ENCODE results near the gene RAPGEFL1. TPM values are rescaled to one million over a fixed set of nuclear protein-coding genes. Genes with fewer than 3 reads are reported as not detected.
"Not testable (repeated sequence)": the region's sequence is repeated elsewhere in the genome, so short reads cannot be mapped to it uniquely, and the experiment has no call there.

RAPGEFL1 gene
- total and polyA plus RNA-seq, 2 of the 8 experiments (the other 6 are each of a cell fraction or from before 2014, with no cell fraction given), result 20.0 to 20.2 TPM

DNA sequence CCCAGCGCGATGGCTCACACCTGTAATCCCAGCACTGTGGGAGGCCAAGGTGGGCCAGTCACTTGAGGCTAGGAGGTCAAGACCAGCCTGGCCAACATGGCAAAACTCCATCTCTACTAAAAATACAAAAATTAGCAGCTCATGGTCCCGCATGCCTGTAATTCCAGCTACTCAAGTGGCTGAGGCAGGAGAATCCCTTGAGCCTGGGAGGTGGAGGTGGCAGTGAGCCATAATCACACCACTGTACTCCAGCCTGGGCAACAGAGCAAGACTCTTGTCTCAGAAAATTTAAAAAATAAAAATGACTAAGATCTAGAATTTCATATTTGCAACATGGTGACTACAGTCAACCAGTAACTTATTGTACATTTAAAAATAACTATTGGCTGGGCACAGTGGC, 34.1 kb upstream of the RAPGEFL1 start:
- not testable (repeated sequence) for H4K20me1 ChIP-seq (replicated peaks in 1 of 2; ENCODE audit: control insufficient read depth in 1 of 2, insufficient read depth in 2 of 2, low read length in 2 of 2); H3K79me1 ChIP-seq (ENCODE audit: low read depth, low read length); H2BK15ac ChIP-seq (ENCODE audit: low read length); H2AFZ ChIP-seq (ENCODE audit: low read length); H3K4me3 ChIP-seq (ENCODE audit: extremely low read depth in 1 of 4, insufficient read depth in 2 of 4, low read depth in 3 of 4, low read length in 4 of 4); H3K23ac ChIP-seq (ENCODE audit: insufficient read length); H3K18ac ChIP-seq (ENCODE audit: extremely low read depth, low read length); H2BK12ac ChIP-seq (ENCODE audit: low read depth, low read length); H4K5ac ChIP-seq (ENCODE audit: insufficient read length, low read depth, low read length); DNase-seq (ENCODE audit: low read depth in 1 of 2, low spot score in 2 of 2); H2BK5ac ChIP-seq (ENCODE audit: low read depth, low read length); H3K27ac ChIP-seq (ENCODE audit: low read depth, low read length); H3K14ac ChIP-seq (ENCODE audit: insufficient read length); H2AK5ac ChIP-seq (ENCODE audit: low read depth, low read length); H3K4me1 ChIP-seq (replicated peaks in 1 of 4; ENCODE audit: control insufficient read depth in 3 of 4, insufficient read depth in 4 of 4, low read length in 3 of 4); H3K23me2 ChIP-seq (ENCODE audit: low read depth, low read length); H4K91ac ChIP-seq (replicated peaks; ENCODE audit: insufficient read length, low read length); H3K9ac ChIP-seq (replicated peaks in 1 of 4; ENCODE audit: extremely low read depth in 1 of 4, low read depth in 3 of 4, low read length in 3 of 4); H4K8ac ChIP-seq (ENCODE audit: extremely low read depth, insufficient read depth, low read length); H3K4me2 ChIP-seq (ENCODE audit: insufficient read depth in 1 of 2, low read depth in 2 of 2, low read length in 2 of 2); H3K4ac ChIP-seq (replicated peaks; ENCODE audit: insufficient read length, low read depth, low read length); H2BK120ac ChIP-seq (replicated peaks; ENCODE audit: low read depth, low read length); H2BK20ac ChIP-seq (ENCODE audit: low read length); FAIRE-seq; H3K56ac ChIP-seq (replicated peaks; ENCODE audit: insufficient read length, low read depth, low read length); H3K9me3 ChIP-seq (ENCODE audit: insufficient read depth in 2 of 2, low read depth in 1 of 2, low read length in 1 of 2); H3K27me3 ChIP-seq (replicated peaks in 1 of 4; ENCODE audit: control insufficient read depth in 3 of 4, extremely low read depth in 1 of 4, insufficient read depth in 3 of 4, low read length in 3 of 4)
- WGBS, 2 experiments (ENCODE audit: extremely low coverage in 1 of 2, insufficient coverage in 1 of 2, insufficient read length in 1 of 2, insufficient replicate concordance in 2 of 2, low coverage in 1 of 2, low lambda C conversion rate in 2 of 2, missing lambda C conversion rate in 1 of 2), result 98% methylated on average over 3 of the region's 3 CpGs; no CpG with 5 or more reads in 1 of the 2 experiments
- ChIA-PET CTCF (ENCODE audit: partially characterized antibody) (interaction anchor here (0.7 to 1.6 kb wide), 3 partner anchors 25 to 32 kb away, joined by 4 to 7 read pairs (median 5); no protein-coding TSS in a partner anchor), POLR2A (ENCODE audit: partially characterized antibody) (interaction anchor here (0.7 to 7.2 kb wide), 10 partner anchors 9 to 1094 kb away, joined by 3 to 31 read pairs (median 4); no protein-coding TSS in a partner anchor)
- H3K79me2 ChIP-seq (ENCODE audit: control insufficient read depth in 1 of 2, insufficient read depth in 2 of 2, low read length in 2 of 2), result peaks cover 5 to 47% of the 10 kb centered on the region in 2 experiments
- H3K36me3 ChIP-seq (ENCODE audit: control insufficient read depth in 2 of 4, insufficient read depth in 4 of 4, low read length in 3 of 4), result peaks cover 6 to 41% (median 19%) of the 10 kb centered on the region in 4 experiments; a peak in 6 of 8 replicates

Measured in H1 (cell line).